ENCODE measurements around the gene UVSSA. TPM values are rescaled to one million over a fixed set of nuclear protein-coding genes. Genes with fewer than 3 reads are reported as not detected.

UVSSA gene
- total and polyA plus RNA-seq, 8 donors, result 4.1 to 103 (median 25.3) TPM

DNA sequence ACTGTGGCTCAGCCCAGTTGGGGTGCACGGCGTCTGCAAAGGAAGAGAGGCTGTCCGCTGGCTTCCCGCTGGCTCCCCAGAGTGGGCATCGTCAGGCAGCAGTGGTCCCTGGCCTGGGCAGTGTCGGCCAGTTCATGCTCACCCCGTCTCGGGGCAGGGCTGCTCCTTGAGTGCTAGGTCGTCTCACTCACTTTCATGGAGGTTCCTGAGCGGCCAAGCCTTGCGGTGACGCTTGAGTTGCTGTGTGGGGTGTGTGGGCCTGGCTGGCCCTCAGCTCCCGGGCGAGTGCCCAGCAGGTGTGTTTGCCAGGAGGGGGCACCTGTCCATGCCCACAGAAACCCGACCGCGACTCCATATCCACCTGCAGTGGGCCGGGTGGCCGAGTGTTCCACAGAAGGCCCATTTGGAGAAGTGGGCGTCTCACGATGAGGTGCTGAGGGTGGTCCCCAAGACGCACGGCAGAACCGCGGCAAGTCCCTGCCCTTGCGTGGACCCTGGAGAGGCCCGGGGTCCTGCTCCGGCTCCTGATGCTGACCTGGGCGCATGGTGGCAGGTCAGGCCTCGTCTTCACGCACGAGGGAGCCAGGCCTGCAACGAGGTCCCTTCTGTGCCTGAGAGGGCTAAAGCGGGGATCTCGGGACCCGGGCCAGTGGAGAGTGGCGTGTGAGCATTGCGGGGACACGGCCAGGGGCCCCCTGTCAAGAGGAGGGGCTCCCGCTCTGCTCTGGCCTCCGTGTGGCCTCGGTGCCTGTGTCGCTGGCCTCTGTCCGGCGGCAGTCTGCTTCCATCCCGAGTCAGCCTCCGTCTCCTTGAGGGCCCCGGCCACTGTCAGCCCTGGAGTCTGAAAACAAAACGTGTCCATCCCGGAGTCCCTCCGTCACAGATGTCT is 18.5 kb upstream of the UVSSA start:
- Histone ChIP-seq H3K4me1 (peaks cover 0 to 35% (median 12%) of the 10 kb centered on the region in 4 donors), H3K9me3 (no peaks in the 10 kb centered on the region), H3K36me3 (peaks cover 49 to 95% (median 94%) of the 10 kb centered on the region in 4 donors), H3K27me3 (no peaks in the 10 kb centered on the region), H3K27ac (no peak overlapping the region), H3K4me3 (no peak overlapping the region)
- no peak for TF ChIP-seq POLR2AphosphoS5 (IDR thresholded peaks at IDR 0.05)
- TF ChIP-seq EP300 (IDR thresholded peaks at IDR 0.05), result no peak
- intact Hi-C loops (cut with DNase I; ENCODE audit: low total_unique reads), result no loop called here
- no peak for DNase-seq
- 89 to 96% (median 95%) methylated on average over 41 to 51 of the region's 51 CpGs for WGBS, 5 donors

DNA sequence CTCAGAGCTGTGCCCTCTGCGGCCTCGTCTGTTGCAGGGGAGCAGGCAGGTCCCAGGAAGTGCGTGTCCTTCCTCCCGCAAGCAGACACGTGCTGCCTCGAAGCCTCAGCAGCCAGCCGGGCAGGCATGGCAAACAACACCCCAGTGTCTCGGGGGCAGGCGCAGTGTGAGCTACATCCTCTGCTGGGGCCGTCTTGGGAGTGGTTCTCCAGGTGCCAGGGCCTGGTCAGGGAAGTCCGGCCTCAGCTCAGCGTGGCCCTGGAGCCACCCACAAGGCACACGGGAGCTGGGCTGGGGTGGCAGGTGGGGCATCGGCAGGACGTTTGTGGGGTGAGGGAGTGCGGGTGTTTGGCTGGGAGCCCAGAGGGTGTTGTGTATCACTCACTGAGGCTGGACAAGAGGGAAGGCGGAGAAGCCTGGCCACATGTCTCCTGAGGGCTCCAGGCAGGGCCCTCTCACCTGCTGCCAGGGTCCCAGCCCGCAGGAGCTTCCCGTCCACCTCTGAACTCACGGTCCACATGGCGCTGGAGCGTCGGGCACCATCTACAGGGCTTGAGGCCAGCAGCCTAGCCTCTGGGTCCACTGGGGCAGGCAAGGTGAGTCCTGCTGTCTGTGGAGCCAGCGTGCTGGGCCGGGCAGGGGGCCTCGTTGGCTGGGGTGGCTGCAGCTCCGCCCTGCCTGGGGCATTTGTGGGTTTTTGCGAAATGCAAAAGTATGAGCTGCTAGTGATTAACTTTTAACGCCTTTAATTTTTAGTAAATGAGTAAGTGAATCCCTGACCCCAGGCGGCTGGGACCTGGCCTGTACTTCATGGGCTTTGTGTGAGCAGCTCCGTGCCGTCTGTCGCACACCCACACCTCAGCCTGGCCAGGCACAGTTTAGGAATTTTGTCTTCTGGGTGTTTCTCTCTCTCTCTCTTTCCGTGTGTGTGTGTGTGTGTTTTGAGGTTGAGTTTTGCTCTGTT is 17.3 kb upstream of the UVSSA start:
- peaks cover 45 to 96% (median 94%) of the 10 kb centered on the region in 4 donors for H3K36me3 ChIP-seq

GRCh38 chr4:1330761-1331590 is 16.0 kb upstream of the UVSSA start:
- Histone ChIP-seq H3K9me3 (no peaks in the 10 kb centered on the region), H3K27me3 (no peaks in the 10 kb centered on the region), H3K36me3 (peaks cover 45 to 91% (median 88%) of the 10 kb centered on the region in 4 donors), H3K4me3 (no peak overlapping the region), H3K4me1 (peaks cover 0 to 35% (median 12%) of the 10 kb centered on the region in 4 donors), H3K27ac (no peak overlapping the region)
- 73 to 88% (median 85%) methylated on average over 26 to 34 of the region's 34 CpGs for WGBS, 5 donors
- peak in 1 of 2 donors; percentile 51 for DNase-seq
- intact Hi-C loops (cut with DNase I; ENCODE audit: low total_unique reads), result loop anchor here (10.0 kb wide), 1 partner anchor 76 kb away; no protein-coding TSS in a partner anchor
- TF ChIP-seq CTCF (IDR thresholded peaks at IDR 0.05) (no peak), POLR2AphosphoS5 (IDR thresholded peaks at IDR 0.05) (no peak), POLR2A (IDR thresholded peaks at IDR 0.05) (no peak), EP300 (IDR thresholded peaks at IDR 0.05) (no peak)

More for the DNA sequence above, 17.3 kb upstream of the UVSSA start:
- Histone ChIP-seq H3K27ac (peak overlapping the region in 4 of 5 donors; percentile 10 to 47 (median 28)), H3K4me1 (peaks cover 0 to 35% (median 12%) of the 10 kb centered on the region in 4 donors), H3K9me3 (no peaks in the 10 kb centered on the region), H3K27me3 (no peaks in the 10 kb centered on the region), H3K4me3 (no peak overlapping the region)
- intact Hi-C loops (cut with DNase I; ENCODE audit: low total_unique reads), result loop anchor here (10.0 kb wide), 1 partner anchor 75 kb away; no protein-coding TSS in a partner anchor
- WGBS, 5 donors, result 56 to 70% (median 66%) methylated on average over 26 to 34 of the region's 34 CpGs
- DNase-seq, result peak in 1 of 2 donors; percentile 21
- no peak for TF ChIP-seq POLR2AphosphoS5 (IDR thresholded peaks at IDR 0.05)
- no peak for TF ChIP-seq POLR2A (IDR thresholded peaks at IDR 0.05)
- TF ChIP-seq CTCF (IDR thresholded peaks at IDR 0.05), result no peak
- TF ChIP-seq EP300 (IDR thresholded peaks at IDR 0.05), result no peak

DNA sequence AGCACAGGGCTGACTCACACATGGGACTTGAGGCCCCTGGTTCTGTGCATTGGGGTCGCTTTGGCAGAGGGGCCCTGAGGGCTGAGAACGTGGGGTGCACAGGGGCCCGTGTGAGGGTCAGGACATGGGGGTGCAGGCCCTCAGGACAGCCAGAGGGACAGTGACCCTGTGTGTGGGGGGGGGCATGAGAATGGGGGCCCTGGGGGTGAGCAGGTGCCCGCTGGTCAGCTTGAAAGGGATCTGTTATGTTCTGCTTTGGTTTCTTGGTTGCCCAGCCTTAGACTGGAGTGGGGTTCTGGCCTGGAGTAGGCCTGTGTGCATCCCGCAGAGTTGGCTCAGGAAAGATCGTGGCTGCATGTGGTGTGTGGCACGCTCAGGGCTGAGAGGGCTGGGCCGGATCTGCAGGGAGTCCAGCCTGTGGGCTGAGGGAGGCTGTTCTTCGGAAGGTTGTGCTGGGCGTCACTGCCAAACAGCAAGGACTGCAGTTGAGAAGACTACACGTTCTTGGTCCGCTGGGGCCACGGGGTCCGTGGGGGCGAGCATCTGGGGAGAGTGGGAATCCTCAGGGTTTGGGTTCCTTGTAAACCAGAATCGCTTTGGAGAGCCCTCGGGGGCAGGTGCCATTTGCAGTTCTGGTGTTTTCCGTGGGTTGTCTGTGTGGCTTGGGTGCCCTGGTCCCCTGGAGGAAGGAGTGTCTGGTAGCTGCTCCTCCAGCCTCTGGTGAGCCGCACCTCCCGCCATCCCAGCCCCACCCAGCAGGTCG is 15.2 kb upstream of the UVSSA start:
- 86 to 90% (median 88%) methylated on average over 17 to 21 of the region's 21 CpGs for WGBS, 5 donors

More for the DNA sequence above, 15.2 kb upstream of the UVSSA start:
- TF ChIP-seq POLR2A (IDR thresholded peaks at IDR 0.05) (no peak), POLR2AphosphoS5 (IDR thresholded peaks at IDR 0.05) (no peak), CTCF (IDR thresholded peaks at IDR 0.05) (no peak), EP300 (IDR thresholded peaks at IDR 0.05) (no peak)
- intact Hi-C loops (cut with DNase I; ENCODE audit: low total_unique reads), result loop anchor here (10.0 kb wide), 1 partner anchor 77 kb away; no protein-coding TSS in a partner anchor
- no peaks in the 10 kb centered on the region for H3K27me3 ChIP-seq
- no peak overlapping the region for H3K4me3 ChIP-seq
- no peak for DNase-seq
- peaks cover 45 to 91% (median 88%) of the 10 kb centered on the region in 4 donors for H3K36me3 ChIP-seq
- H3K4me1 ChIP-seq, result peaks cover 0 to 35% (median 12%) of the 10 kb centered on the region in 4 donors
- no peak overlapping the region for H3K27ac ChIP-seq
- no peaks in the 10 kb centered on the region for H3K9me3 ChIP-seq

Data from stomach (tissue), 9 donors.